Measurements from ENCODE around the gene SLC25A21. TPM values are rescaled to one million over a fixed set of nuclear protein-coding genes. Genes with fewer than 3 reads are reported as not detected.

Gene SLC25A21
- total RNA-seq, 1 experiment from 2014 or later, result 7.1 TPM

DNA sequence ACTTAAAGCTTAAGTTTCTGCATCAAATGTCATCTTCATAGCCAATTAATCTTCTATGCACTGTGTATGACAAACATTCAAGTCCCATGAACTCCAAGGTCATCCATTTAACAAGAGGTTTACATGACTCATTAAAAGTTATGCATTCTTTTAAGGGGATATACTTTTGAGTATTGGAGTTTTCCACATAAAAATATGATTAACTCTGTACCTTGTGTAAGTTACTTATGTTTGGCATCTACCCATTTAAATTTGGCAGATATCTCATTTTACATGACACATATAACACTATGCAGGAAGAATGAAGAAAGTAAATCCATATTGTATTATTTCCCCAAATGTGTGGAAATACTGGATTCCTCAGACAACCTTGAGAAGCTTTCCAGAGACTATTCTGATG is 270.5 kb downstream of the SLC25A21 start:
- Mint-ChIP-seq H3K27ac (no peak overlapping the region), H3K27me3 (ENCODE audit: low read depth) (peaks cover 5% of the 10 kb centered on the region), H3K4me1 (peaks cover 0 to 3% of the 10 kb centered on the region in 2 experiments; a peak in 2 of 4 replicates), H3K36me3 (ENCODE audit: insufficient read depth in 1 of 3, low read depth in 3 of 3) (peaks cover 9 to 17% (median 13%) of the 10 kb centered on the region in 3 experiments), H3K4me3 (no peak overlapping the region), H3K9me3 (peaks cover 22 to 26% of the 10 kb centered on the region in 2 experiments)
- Histone ChIP-seq H3K9me3 (ENCODE audit: control insufficient read depth, low read depth, low read length) (no peaks in the 10 kb centered on the region), H3K4me1 (ENCODE audit: insufficient read depth, low read length) (no peaks in the 10 kb centered on the region), H4K8ac (replicated peaks; ENCODE audit: insufficient read length, low read depth, low read length) (no peak overlapping the region), H3K79me2 (ENCODE audit: insufficient read depth, low read length) (no peaks in the 10 kb centered on the region), H3K23ac (ENCODE audit: insufficient read length, low read depth, low read length) (no peak overlapping the region), H3T11ph (ENCODE audit: low read length) (no peak overlapping the region), H2BK20ac (ENCODE audit: low read depth, low read length, poor library complexity, severe bottlenecking) (no peak overlapping the region), H2BK5ac (ENCODE audit: insufficient read length, low read length) (no peak overlapping the region), H3K4ac (ENCODE audit: low read depth, low read length) (no peak overlapping the region), H4K91ac (ENCODE audit: insufficient read length, low read depth, low read length) (no peak overlapping the region), H3K4me2 (ENCODE audit: insufficient read depth, insufficient read length, low read length) (no peak overlapping the region), H3K14ac (ENCODE audit: insufficient read depth, low read length) (no peak overlapping the region), H2BK120ac (ENCODE audit: low read depth, low read length, poor library complexity, severe bottlenecking) (no peak overlapping the region), H2BK12ac (ENCODE audit: insufficient read length, low read depth, low read length) (no peak overlapping the region), H3K9ac (ENCODE audit: extremely low read depth, insufficient read length, low read length) (no peak overlapping the region), H3K27ac (ENCODE audit: insufficient read length, low read depth, low read length) (no peak overlapping the region), H3K27me3 (ENCODE audit: insufficient read depth, low read length) (no peaks in the 10 kb centered on the region), H3K18ac (ENCODE audit: insufficient read length, low read depth, low read length) (no peak overlapping the region), H3K23me2 (ENCODE audit: insufficient read length, low read depth, low read length, poor library complexity, severe bottlenecking) (no peaks in the 10 kb centered on the region), H4K20me1 (ENCODE audit: control insufficient read depth, insufficient read depth, insufficient read length) (no peaks in the 10 kb centered on the region), H3K56ac (ENCODE audit: insufficient read length, low read depth, low read length) (no peak overlapping the region), H2AK5ac (ENCODE audit: insufficient read length, low read length) (no peak overlapping the region), H3K79me1 (ENCODE audit: insufficient read depth, low read depth, low read length, poor library complexity, severe bottlenecking) (no peaks in the 10 kb centered on the region), H2AFZ (ENCODE audit: low read length) (no peak overlapping the region), H4K5ac (ENCODE audit: insufficient read length, low read depth, low read length) (no peak overlapping the region), H2BK15ac (ENCODE audit: low read depth, low read length) (no peak overlapping the region)
- TF ChIP-seq, protein P1, sequence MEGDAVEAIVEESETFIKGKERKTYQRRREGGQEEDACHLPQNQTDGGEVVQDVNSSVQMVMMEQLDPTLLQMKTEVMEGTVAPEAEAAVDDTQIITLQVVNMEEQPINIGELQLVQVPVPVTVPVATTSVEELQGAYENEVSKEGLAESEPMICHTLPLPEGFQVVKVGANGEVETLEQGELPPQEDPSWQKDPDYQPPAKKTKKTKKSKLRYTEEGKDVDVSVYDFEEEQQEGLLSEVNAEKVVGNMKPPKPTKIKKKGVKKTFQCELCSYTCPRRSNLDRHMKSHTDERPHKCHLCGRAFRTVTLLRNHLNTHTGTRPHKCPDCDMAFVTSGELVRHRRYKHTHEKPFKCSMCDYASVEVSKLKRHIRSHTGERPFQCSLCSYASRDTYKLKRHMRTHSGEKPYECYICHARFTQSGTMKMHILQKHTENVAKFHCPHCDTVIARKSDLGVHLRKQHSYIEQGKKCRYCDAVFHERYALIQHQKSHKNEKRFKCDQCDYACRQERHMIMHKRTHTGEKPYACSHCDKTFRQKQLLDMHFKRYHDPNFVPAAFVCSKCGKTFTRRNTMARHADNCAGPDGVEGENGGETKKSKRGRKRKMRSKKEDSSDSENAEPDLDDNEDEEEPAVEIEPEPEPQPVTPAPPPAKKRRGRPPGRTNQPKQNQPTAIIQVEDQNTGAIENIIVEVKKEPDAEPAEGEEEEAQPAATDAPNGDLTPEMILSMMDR (conservative IDR thresholded peaks at IDR 0.05), result no peak
- no peak for DNase-seq

All from H9 (cell line).